CD4-positive, alpha-beta T cell treated with Interleukin-15 for 1 hour (primary cell): Measurements from ENCODE around the gene RCAN3.

ENCODE experiments used
- DNase-seq: peaks from one replicate; pipeline ENCODE4 v3.0.0-alpha.2; 2020

The RCAN3 gene

GRCh38 chr1:24551960-24552571, 49.4 kb downstream of the RCAN3 start:
- DNase-seq = no peak

GRCh38 chr1:24553931-24554330, 51.3 kb downstream of the RCAN3 start:
- DNase-seq = no peak

DNA sequence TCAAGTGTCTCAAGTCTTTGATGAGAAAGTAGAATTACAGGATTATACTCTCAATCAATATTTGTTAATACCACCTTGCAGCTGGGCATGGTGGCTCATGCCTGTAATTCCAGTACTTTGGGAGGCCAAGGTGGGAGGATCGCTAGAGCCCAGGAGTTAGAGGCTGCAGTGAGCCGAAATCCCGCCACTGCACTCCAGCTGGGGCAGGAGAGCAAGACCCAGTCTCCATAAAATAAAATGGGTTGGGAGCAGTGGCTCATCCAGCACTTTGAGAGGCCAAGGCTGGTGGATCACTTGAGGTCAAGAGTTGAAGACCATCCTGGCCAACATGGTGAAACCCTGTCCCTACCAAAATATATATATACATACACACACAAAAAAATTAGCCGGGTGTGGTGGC, 52.1 kb downstream of the RCAN3 start:
- no peak for DNase-seq

- peak; percentile 33 for DNase-seq
Measured at GRCh38 chr1:24555591-24556413, 53.2 kb downstream of the RCAN3 start, which contains the start of gene NCMAP. TSS of gene NCMAP (plus strand) at chr1:24556087. CDS start at chr1:24595431, 39,344 bp downstream.

GRCh38 chr1:24556414-24556795, 53.8 kb downstream of the RCAN3 start:
- no peak for DNase-seq

GRCh38 chr1:24557220-24557619, 54.6 kb downstream of the RCAN3 start:
- DNase-seq = no peak

- DNase-seq = no peak
Measured at GRCh38 chr1:24557711-24558131, 55.1 kb downstream of the RCAN3 start.

GRCh38 chr1:24558455-24558854, 55.8 kb downstream of the RCAN3 start:
- DNase-seq = no peak

DNA sequence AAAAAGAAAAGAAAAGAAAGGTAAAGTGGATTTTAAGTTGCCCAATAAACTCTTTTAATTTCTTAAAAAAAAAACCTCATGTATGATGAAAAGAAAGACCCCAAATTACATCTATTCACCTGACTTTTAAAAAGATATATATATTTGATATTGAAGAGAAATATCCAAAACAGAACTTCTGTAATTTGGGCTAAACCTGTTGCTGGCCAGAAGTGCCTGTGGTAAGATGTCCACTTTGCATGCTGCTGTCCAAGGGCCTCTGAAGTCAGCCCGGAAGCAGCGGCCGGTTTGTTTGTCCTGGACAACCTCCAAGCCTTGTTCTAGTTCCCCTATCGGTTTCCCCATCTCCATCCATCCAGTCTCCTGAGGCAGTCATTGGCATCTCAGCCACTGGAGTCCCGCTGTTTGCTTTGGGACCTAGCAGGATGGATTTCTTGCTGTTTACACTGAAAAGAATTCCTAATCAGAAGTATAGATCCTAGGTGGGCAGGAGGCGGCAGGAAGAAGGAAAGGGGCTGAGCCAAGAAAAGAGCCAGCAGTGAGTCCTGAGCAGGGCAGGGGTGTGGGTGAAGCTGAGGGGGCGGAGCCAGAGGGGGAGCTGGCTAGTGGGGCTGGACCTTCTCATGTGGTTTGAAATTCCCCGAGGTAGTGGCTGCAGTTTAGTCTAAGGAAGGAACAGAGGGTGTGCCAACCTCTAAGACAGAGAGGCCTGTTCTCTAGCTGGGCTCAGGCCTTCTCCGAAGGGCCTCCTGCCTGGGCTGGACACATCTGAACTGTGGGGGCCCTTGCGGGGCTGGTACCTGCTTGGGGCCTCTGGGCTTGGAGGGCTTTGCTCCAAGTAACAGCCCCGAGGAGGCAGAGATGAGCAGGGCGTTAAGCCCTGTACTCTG, 56.5 kb downstream of the RCAN3 start:
- no peak for DNase-seq

- no peak for DNase-seq
Measured at GRCh38 chr1:24560361-24560760, 57.7 kb downstream of the RCAN3 start.

DNA sequence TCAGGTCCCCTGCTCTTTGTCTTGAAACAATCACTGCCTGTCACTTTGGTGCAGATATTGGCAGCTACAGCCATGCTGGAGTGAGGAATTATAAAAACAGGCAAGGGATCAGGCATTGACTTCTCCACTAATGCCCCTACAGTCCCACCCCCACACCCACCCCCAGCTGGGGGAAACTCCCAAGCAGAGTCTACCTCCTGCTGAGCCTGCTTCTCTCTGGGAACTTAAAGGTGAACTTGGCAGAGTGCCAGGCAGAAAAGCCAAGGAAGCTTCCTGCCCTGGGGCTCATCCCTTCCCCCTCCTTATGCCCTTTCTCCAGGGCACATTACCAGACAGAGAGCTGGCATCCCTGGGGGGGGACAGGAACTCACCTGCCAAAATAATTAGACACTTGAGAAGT, 60.0 kb downstream of the RCAN3 start:
- DNase-seq = no peak

GRCh38 chr1:24564695-24565094, 62.1 kb downstream of the RCAN3 start:
- no peak for DNase-seq

- DNase-seq = no peak
Measured at GRCh38 chr1:24566236-24566867, 63.7 kb downstream of the RCAN3 start.

DNA sequence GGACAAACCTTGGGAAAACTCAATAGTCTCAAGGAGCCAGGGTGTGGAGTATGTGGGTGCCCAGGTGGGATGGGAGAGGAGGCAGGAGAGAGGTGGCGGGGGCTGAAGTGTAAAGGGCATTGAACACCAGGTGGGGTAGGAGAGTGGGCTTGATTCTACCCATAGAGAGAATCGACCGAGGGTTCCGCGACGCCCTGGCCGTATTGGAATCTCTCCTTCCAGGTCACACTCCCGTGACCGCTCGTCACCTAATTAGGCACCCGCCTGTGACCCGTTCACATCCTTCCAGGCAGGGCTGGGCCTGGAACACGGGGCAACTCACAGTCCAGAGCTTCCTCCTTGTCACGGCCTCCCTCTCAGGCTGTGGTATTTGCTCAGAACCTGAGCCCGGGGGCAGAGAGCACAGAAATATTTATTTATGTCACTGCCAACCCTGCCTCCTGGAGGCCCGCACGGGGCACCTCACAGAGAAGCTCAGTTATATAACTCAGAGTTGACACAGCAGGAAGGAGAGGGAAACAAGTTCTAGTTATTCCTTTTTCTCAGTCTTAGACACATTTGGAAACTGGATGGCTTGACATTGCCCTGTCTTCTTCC, 65.3 kb downstream of the RCAN3 start:
- no peak for DNase-seq

DNA sequence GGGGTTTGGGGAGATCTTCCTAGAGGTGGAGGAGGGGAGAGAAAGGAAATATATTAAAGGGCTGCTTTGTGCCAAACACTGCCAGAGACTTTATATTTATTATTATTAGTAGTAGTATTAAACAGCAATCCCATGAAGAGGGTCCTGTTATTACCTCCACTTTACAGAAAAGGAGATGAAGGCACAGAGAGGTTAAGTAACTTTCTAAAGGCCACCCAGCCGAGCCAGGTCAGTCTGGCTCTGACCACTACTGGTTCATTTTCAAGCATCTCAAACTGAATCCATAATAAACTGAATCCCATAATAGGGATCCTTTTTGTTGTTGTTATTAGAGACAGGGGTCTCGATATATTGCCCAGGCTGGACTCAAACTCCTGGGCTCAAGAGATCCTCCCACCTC, 65.8 kb downstream of the RCAN3 start:
- DNase-seq = no peak

GRCh38 chr1:24570265-24571125, 67.9 kb downstream of the RCAN3 start:
- DNase-seq = no peak

GRCh38 chr1:24572301-24572700, 69.7 kb downstream of the RCAN3 start:
- DNase-seq = no peak

DNA sequence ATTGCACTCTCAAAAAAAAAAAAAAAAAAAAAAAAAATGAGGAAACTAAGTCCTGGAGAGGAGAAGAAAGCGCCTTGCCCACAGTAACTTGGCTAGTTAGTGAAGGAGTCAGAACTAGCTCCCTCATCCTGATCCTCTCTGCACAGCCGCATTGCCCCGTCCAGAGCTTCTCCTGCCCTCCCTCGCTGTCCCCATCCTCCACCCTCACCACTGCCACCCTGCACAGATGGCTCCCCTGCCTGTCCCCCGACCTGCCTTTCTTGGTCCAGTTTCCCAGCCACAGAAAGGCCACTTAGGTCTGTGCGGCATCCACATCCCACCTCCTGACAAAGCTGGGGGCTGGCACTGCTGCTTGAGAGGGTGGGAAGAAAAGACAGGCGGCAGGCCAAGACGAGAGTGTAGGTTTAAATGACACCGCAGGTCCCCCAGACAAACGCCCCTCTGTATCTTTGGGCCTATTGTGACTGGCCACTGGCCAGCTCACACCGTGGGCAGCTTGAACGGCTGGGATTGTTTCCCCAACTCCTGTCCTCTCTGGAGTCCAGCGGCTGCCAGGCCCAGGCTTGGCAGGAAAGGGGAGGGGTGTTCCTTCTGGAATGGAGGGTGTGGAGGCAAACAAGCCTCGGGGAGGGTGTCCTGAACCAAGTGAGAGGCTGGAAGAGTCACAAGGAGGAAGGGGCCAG, 73.4 kb downstream of the RCAN3 start:
- no peak for DNase-seq

- no peak for DNase-seq
Measured at GRCh38 chr1:24578846-24579245, 76.2 kb downstream of the RCAN3 start.

GRCh38 chr1:24580756-24581155, 78.1 kb downstream of the RCAN3 start:
- DNase-seq = no peak

- DNase-seq = no peak
Measured at GRCh38 chr1:24584171-24584647, 81.6 kb downstream of the RCAN3 start.
